Sciatic nerve (tissue), 2 donors: ENCODE results near the gene CHST11. TPM values are rescaled to one million over a fixed set of nuclear protein-coding genes. Genes with fewer than 3 reads are reported as not detected.
"Not testable (repeated sequence)": the region's sequence is repeated elsewhere in the genome, so short reads cannot be mapped to it uniquely, and the experiment has no call there.

ENCODE experiments used
- ATAC-seq: fragments of 200-7000 bp; cut with Tn5 transposase; one replicate; pipeline ENCODE4 v1.9.1; 2020; ENCODE audit warnings: mild to moderate bottlenecking, moderate library complexity
- DNase-seq: peaks from one replicate; pipeline ENCODE4 v3.0.0-alpha.2; 2020; ENCODE audit warnings: low spot score
- intact Hi-C: fragments of 100-400 bp; cut with DNase I; formaldehyde crosslinking; loops from one replicate; pipeline ENCODE4 v1.14.2; 2022
- microRNA-seq: library from miRNA; unstranded; fragments of <30 nt; microRNA quantifications from one replicate; pipeline ENCODE4 v1.2.0, GENCODE V29; 2020
- total RNA-seq: library from RNA; stranded (reverse); fragmentation: NEBNext Ultra II Directional; extraction: Animal tissue kit (Norgen Biotek cat#: 25700); gene quantifications from one replicate; pipeline ENCODE4 v1.2.1, GENCODE V29; 2021
- donor health status: DM: no; HTN: no; CAD: no.
- donor health status: DM: no; HTN: no; CAD: no.

Gene CHST11
- total RNA-seq, 1 donor from 2014 or later = 19.2 TPM

- DNase-seq (no peak), ATAC-seq (no peak)
- intact Hi-C loops = no loop called here
These were observed 344.3 kb downstream of the CHST11 start for GRCh38 chr12:104801005-104801404.

DNA sequence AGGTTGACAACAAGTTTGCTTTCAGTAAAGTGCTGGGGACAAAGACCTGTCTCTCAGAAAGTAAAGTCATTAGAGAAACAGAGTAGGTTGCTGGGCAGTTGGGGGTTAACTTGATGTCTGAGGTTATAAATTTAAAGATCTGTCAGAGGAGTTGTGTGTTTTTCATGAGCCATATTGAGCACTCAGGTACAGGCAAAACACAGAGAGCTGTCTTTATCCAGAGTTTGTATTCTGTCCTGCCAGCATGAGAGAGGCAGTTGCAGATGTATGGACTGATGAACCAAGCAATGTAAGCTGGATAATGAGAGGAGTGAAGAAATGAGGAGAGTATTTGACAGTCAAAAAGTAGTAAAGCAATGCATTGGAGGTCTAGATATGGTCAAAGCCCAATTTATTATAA is 344.7 kb downstream of the CHST11 start:
- ATAC-seq (no peak), DNase-seq (no peak)
- intact Hi-C loops = no loop called here

- DNase-seq (no peak), ATAC-seq (no peak)
- intact Hi-C loops = no loop called here
These were observed 345.5 kb downstream of the CHST11 start for GRCh38 chr12:104802208-104802607.

- peak; percentile 30 for ATAC-seq
- intact Hi-C loops = no loop called here
- DNase-seq = no peak
These were observed 348.4 kb downstream of the CHST11 start for GRCh38 chr12:104805186-104805585.

DNA sequence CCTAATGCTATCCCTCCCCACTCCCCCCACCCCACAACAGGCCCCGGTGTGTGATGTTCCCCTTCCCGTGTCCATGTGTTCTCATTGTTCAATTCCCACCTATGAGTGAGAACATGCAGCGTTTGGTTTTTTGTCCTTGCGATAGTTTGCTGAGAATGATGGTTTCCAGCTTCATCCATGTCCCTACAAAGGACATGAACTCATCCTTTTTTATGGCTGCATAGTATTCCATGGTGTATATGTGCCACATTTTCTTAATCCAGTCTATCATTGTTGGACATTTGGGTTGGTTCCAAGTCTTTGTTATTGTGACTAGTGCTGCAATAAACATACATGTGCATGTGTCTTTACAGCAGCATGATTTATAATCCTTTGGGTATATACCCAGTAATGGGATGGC is 349.4 kb downstream of the CHST11 start:
- ATAC-seq, intact Hi-C loops, DNase-seq: not testable (repeated sequence)

DNA sequence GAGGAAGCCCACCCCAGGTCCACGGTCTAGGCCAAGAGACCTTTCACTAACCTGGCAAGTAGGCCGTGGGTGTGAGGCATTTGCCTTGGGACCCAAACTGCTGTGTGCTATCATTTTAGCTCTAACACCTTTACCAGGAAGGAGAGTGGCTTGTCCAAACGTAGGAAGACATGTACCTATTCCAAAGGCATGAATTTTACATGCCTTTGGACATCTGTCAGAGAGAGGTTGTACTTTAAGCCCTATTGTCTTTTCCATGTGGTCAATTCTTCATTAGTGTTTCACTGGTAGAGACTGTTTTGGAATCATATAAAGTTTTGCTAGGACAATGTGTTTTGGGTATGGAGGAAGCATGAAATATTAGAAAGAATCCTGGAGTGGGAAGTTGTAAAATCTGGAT is 352.5 kb downstream of the CHST11 start:
- no peak for DNase-seq
- intact Hi-C loops = no loop called here
- no peak for ATAC-seq

- intact Hi-C loops = no loop called here
- ATAC-seq (no peak), DNase-seq (no peak)
These were observed 353.1 kb downstream of the CHST11 start for GRCh38 chr12:104809706-104810385.

Small RNA genes lying within 50 kb of the gene (microRNA-seq; reads per million reads assigned to microRNA genes)
- not detected for gene MIR3922

Other genes starting within 250 kb of the CHST11 start
- gene TXNRD1, start 241.2 kb upstream of the CHST11 start, total RNA-seq = 98.8 TPM
- 8.5 TPM for gene EID3, start 153.2 kb upstream of the CHST11 start, total RNA-seq